ENCODE measurements around the gene DNAJC11.

DNA sequence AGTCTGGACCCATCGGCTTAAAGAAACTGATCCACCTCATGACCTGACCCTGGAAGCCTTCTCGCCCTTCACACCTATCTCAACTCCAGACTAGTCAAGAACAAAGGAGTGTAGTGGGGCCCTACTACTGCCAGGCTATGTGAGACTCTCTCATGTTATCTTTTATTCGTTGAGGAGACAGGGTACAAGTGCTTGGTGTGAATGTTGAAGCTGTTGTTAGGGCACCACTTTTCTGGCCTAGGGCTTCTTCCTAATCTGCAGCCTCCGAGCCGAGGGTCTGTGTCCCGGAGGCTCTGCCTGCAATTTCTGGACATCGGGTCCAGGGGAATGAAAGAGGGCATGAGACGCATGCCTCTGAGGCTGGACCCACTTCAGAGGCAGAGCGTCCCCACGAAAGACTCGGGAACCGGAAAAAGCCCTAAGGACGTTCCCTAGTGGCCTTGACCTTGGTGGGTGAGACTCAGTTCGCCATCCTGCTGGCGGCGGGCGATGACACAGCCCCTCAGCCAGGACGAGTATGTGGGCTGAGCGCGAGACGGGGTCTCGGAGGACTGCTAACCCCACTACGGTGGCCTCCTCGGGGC is 671 bp downstream of the DNAJC11 start:
- TF ChIP-seq, protein P1, sequence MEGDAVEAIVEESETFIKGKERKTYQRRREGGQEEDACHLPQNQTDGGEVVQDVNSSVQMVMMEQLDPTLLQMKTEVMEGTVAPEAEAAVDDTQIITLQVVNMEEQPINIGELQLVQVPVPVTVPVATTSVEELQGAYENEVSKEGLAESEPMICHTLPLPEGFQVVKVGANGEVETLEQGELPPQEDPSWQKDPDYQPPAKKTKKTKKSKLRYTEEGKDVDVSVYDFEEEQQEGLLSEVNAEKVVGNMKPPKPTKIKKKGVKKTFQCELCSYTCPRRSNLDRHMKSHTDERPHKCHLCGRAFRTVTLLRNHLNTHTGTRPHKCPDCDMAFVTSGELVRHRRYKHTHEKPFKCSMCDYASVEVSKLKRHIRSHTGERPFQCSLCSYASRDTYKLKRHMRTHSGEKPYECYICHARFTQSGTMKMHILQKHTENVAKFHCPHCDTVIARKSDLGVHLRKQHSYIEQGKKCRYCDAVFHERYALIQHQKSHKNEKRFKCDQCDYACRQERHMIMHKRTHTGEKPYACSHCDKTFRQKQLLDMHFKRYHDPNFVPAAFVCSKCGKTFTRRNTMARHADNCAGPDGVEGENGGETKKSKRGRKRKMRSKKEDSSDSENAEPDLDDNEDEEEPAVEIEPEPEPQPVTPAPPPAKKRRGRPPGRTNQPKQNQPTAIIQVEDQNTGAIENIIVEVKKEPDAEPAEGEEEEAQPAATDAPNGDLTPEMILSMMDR (IDR thresholded peaks at IDR 0.05; ENCODE audit: low read depth, low read length): no peak
- no peak for TF ChIP-seq EZH2phosphoT487 (IDR thresholded peaks at IDR 0.05; ENCODE audit: low read depth)
